SK-N-DZ (cell line): ENCODE results near the gene WIPF1.
A peak's percentile ranks its signal among the peaks of the same experiment; 100 is the strongest.

ENCODE experiments used
- DNase-seq: peaks from one replicate; pipeline ENCODE4 v3.0.0-alpha.2; 2015; ENCODE audit warnings: low spot score

WIPF1 gene

DNA sequence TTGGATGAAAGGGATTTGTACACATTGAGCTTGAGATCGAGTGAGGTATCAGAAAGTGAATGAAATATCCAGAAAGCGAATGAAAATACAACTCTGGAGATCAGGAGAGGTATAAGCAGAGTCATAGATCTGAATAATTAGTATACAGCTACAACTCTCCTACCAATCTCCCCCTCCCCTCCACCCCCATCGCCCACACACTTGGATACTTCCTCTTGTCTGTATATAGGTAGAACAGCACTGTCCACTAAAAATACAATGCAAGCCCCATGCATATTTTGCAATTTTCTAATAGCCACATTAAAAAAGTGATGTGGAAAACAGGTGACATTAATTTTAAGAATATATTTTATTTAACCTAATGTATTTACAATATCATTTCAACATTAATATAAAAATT, 23.7 kb upstream of the WIPF1 start:
- DNase-seq = no peak

DNA sequence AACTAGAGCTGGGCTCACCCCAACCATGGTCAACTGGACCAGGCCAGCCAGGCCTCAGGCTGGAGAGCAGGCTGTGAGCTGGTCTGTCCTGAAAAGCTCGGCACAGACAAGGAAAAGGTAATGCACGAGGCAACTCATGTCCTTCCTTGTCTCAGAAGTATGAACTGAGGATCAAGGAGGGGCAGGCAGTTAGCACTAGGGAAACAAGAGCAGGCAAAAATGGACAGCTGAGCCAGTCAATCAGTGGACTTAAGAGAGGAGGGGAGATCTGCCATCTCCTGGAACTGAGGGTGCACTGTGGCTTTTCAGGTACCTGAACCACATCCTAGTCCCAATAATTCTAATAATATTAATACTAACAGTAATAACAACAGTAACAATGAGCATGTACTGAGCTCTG, 20.6 kb upstream of the WIPF1 start:
- no peak for DNase-seq

DNA sequence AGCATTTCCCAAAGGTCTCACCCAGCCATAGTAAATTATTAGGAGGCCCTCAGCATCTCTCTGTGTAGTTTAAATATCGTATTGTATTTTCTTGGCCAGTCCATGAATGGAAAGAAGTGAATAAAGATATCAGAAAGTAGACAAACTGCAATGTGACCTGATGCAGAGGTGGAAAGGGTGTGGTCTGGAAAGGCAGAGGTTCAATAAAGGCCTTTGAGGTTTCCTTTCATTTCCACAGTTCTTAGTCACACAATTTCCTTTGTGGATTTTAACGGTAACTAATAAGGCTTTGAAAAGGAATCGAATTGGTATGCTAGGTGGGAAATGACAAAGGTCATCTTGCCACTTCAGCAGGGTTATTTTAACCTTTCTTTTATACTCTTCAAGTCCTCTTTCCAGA, 20.1 kb upstream of the WIPF1 start:
- DNase-seq = no peak

DNA sequence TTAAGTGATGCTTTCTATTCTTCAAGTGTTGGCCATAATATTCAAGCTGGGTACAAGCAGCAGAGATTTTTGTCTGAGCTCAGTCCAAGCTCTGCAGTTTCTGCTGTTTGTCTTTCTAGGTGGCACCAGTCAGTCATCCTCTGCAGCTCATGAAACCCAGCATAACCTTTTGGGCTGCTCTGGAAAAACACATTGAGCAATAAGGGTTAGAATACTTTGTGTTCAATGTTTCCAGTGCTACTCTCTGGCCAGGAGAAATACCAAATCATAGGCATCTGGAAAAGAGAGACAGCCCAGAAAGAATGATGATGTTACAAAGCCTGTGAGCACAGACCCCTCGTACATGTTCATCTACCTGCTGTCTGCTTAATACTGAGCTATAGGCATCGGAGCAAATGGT, 19.5 kb upstream of the WIPF1 start:
- DNase-seq = no peak

DNA sequence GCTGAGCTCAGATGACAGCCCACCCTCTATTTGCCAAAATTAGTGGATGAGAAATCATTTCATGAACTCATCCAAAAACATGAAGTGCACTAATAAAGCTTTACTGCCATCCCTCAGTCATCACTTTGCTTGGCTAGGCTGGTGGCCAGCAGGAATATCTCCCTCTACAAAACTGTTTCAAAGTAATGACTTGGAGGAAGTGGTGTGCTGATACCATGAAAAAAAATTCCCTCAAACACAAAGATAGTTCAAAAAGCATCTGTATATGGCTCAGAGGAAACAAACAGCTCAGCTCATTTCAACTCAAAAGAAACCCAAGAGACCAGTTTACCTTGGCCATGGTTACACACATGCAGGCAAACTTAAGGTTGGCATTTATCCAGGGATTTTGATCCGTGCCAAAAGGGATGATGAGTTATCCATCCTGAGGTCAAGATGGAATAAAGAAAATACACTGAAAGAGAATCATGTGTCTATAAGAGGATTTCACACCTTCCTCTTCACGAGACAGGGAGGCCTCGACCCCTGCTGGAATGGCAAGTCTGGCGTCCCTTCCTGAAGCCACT, 18.4 kb upstream of the WIPF1 start:
- no peak for DNase-seq

DNA sequence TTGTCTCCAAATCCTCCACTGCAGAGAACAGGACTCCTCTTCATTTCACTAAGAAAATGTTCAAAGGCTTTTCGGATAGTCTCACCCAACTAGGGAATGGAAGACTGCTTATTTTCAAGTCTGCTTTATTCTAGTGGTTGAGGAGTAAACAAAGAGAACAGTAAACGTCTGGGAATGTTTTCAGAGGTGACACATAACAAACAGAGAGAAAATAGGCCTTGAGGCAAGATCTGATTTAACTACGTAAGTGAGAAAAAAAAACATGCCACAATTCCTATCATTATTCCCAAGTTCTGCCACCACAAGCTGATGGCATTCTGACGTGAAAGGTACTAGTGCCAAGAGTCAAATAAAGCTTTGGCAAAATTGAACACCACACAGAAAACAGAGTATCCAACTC, 16.7 kb upstream of the WIPF1 start:
- DNase-seq = no peak

DNA sequence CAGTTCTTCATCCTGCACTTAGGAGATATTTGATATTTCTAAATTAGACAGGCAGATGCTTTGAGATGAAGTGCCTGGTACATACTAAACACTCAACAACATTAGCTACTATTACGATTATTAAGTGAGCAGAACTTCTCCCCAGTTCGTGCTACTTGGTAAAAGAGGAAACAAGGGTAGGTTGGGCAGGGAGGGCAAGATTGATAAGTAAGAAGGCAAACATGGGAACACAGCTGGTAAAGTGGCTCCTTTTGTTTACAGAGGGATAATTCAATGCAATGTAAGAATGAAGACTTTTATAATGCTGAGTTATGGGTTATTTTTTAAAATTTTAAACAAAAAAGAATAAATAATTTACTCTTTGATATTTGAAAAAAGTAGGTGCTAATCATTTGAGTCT, 15.9 kb upstream of the WIPF1 start:
- DNase-seq = no peak

DNA sequence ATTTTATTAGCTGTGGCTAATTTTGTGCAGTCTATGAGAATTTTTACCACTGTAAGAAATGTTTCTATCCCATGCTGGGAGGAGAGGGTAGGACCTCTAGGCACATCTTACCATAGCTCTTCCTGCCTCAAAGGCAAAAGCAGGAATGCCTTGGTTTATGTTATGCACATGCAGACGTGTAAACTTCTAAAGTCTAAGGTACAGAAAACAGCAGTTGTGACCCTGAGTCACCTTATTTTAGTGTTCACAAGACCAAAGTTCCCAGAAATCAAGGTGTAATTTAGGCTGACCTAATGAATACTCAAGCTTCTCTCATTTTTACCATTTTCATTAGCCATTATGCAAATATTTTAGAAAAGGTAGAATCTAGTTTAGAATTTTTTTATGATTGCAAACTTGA, 15.4 kb upstream of the WIPF1 start:
- no peak for DNase-seq

DNA sequence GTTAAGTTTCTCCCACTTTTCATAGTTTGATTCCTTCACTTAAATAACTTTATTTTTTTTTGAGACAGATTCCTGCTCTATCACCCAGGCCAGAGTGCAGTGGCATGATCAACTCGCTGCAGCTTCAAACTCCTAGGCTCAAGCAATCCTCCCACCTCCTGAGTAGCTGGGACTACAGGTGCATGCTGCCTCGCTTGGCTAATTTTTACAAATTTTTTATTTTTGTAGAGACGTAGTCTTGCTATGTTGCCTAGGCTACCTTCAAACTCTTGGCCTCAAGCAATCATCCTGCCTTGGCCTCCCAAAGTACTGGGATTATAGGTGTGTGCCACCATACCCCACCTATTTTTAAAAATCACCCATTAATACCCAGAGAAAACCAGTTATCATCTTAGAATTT, 14.2 kb upstream of the WIPF1 start:
- no peak for DNase-seq

DNA sequence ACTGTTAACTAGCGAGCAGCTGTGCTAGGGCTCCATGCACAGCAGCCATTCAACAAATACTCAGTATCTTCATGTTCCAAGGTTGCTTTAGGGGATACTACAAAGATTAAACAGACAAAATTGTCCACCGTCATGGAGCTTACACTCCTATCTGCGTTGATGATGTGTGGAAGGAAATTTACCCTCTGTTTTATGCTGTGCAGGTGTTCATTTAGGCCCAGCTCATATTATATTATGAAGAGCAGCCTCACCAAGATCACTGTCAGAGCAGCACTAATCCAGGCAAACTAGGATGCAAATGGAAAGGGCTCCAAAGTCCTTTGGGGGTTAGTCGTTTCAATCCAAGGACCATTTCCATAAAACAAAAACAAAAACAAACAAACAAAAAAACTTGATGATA, 13.4 kb upstream of the WIPF1 start:
- no peak for DNase-seq

DNA sequence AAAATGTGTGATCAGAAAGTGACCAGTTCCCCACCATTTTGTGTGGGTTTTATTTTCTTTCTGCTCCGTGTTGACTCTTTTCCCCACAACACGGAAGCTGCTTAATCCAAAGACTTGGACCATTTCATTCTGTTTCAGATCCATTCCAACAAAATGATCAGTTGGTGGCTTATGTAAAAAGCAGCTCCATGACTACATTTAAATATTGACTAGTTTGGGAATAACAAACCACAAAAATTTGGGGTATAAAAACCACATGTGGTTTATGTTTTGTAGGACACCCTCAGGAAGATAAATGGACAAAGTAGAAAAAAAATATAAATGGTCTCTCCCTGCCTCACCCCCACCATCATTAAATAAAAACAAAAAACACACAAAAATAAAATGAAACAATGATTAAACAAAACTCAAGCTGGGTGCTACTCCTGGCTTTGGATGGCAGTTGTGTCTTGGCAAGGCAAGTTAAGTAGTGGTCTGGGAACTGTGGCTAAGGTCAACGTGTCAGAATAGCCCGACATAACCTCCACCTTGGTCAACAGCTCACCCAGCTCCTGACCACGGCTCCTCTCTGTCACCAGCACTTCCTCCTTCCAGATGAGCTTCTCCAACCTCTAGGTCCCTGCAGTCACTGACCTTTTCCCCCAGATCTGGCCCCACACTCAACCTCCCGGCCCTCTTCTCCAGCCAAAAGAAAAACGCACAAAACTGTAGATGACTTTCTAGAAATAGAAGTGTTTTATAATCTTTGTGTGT, 12.8 kb upstream of the WIPF1 start:
- DNase-seq = no peak

DNA sequence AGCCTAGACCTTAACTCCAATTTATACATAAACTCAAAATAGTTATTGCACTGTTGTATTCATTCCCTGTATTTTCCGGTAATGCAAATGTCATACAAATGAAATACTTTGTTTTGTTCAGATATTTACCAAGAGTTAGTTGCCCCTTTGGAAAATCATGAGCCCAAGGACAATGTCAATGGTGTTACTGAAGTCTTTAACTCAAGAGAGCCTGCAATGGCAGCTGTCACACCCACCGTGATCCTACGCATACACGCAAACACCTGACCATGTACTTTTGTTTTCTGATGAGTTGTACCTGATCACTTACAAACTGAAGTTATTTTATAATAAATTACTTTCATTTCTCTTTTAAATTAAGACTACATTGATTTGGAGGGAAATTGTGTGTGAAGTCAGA, 11.7 kb upstream of the WIPF1 start:
- no peak for DNase-seq

DNA sequence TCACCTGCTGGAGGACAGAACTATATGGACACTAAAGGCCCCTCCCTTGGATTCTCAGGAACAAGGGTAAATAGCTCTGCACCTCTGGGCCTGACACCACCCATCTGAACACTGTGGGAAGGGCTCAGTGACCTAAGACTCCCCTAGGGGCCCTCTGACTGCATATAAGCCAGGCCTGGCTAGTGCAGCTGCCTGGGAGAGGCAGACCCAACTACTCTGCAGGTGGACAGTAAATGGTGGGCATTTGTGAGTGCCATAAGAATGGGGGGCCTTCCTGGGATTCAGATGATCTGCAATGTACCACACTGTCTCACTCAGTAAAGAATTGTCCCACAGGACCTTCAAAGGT, 11.2 kb upstream of the WIPF1 start:
- DNase-seq = no peak

DNA sequence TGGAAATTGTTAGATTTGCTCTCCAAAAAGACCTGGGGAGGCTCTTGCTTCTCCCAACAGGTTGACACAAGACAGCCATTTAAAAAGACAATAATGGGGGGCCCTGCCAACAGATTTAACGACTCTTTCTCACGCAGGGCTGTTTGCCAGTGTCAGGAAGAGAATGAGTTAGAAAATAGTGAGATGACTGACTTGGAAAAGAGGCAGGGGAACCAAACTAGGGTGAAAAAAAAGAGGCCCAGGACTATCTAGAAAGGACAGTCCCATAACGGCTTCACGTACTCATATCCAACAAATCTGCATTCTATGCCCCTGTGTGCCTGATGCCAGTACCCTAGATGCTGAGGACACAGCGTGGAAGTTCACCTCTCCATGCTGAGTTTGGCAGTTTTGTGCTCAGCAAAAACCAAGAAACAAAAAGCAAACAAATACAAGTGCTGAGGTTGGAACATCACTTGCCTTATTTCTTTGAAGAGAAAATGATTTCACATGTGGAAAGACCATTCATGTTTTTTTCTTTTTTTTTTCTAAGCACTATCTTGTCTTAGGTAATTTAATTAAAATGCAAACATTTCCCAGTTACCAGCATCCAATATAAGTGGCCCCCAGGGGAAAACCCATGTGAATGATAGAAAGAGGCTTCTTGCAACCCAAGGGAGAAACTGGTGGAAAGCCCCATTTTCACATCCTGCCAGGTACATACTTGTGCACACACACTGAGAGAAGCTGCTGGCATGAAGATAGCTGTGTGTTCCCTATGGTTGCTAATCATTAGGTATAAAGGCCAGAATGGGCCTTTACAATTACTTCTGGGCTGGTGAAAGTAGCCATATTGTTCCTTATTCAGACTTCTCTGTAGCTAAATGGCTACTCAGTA, 10.6 kb upstream of the WIPF1 start:
- DNase-seq = peak; percentile 42

DNA sequence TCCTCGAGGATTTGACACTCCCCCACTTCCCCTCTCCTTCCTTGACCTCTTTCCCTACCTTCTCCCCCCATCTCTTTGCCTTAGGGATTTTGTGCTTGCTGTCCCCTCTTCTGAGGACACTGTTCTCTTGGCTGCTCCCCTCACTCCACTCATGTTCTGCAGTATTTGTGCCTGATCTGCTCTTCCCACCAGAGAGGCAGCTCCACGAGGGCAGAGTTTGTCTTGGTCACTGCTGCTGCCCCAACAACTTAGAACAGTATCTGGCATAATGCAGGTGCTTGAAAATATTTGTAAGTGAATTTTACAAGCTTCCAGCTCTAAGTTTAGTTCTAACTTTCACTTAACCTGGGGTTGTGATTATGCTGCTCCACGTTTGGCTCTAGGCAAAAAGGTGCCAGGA, 10.0 kb upstream of the WIPF1 start:
- no peak for DNase-seq

DNA sequence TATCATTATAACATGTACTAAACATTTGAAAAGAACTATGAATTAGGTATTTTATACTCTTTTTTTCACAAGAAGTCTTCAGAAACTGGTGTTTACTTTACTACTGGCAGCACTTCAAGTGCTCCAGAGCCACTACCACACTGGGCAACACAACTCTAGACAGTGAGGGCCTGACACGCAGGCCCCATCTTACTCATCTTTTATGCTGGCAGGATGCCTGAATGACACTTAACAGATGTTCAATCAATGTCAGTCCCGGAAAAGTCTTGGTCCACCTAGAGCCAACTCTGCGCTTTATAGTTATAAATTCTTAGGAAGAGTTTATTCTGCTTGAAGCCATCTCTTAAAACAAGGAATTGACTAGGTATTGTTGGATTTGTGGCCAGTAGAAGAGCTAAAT, 8.7 kb upstream of the WIPF1 start:
- no peak for DNase-seq

DNA sequence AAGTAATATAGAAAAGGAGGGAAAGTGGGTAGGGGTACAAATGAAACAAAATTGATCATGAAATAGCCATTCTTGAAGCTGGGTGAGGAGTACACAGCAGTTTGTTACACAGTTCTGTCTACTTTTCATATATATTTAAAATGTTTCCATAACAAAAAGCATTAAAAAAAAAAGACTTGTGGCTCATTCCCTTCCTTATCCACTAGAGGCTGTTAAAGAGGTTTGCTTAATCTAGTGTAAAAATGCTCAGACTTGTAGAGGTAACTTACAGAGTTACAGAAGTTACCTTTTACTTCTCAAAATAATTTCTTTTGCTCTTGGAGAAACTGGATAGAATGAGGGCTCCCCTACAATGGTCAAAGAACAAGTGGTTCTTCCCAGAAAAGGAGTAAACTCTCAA, 8.1 kb upstream of the WIPF1 start:
- DNase-seq = no peak

DNA sequence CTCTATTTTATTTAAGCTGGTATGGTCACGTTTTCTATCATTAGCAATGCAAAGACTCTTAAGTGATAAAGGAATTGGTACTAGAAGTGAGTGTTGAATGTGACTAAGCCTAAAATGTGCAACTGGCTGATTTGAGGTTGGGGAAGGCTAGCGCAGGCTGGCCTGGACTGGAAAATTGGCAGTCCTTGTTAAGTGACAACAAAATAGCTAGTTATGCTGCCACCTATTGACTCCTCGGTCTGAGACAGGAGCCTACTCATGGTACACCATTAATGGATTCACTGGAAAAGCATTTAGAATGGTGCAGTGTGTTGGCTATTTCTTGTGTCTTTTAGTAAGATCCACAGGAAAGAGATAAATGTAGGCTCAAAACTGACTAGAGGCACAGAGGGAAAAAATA, 5.7 kb upstream of the WIPF1 start:
- peak; percentile 38 for DNase-seq

DNA sequence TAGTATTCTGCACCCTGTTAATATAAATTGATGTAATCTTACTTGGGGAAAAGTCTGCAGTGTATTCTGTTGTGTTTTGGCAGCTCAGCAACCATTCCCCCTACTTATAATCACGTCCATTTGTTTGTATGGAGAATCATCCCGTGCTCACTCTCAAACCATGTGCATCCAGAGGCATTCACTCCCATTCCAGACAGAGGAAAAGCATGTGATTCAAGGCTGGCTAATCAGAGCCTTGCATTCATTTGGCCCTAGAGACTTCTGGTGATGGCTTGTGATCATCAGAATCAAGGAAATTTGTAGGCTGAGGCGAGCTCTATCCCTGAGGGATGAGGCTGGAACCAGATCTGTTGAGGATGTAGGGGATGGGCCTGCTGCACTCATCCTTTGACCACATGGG, 5.1 kb upstream of the WIPF1 start:
- DNase-seq = no peak

DNA sequence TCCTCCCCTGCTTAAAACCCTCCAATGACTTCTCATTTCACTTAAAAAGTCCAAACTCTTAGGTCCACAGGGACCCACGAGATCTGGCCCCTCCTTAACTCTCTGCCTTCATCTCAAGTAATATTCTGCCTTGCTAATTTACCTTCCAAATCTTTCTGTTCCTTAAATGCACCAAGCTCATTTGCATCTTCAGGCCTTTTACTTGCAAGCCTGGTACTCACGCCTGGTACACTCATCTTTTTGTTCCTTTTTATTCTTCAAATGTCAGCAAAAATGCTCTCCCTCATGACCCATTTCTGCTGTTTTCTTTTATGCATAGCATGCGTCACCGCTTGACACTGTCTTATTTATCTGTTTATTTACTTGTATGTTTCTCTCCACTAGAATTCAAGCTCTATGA, 2.7 kb upstream of the WIPF1 start:
- no peak for DNase-seq

DNA sequence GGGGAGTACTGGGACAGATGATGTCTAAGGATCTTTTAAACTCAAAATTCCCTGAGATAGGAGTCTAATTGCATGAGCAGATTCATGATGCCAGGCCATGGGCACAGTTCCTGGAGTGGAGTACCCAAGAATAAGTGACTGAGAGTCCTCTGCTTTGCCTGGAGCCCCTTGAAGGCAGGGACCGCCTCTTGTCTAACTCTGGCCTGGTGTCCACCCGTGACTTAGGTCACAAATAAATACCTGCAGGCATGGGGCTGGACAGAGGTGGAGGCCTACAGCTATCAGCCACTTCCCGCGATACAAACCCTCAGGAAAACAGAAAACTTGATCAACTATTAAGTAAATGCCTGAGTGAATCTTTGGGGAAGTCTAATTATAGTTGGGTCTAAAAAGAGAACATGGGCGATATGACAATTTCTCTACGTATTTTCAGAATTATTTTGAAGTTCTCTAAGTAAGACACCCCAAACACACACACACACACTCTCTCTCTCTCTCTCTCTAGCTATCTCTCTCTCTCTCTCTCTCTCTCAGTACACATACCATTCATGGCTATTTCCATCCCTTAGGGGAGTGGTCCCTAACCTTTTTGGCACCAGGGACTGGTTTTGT, 1.8 kb upstream of the WIPF1 start:
- no peak for DNase-seq

DNA sequence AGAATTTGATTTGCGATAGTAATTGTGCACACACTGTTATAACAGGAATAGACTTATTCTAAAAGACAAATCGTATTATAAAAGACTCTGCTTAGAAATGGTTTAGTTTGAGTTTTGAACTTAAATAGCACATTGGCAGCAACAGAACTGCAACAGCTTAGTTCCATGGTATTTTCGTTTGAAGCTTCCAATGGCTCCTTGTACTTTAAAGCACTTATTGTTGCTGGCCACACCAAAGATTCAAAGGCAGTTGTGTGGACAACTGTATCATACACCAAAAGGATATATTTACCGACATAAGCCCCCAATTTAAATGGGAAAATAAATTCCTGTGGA, 627 bp downstream of the WIPF1 start:
- no peak for DNase-seq

DNA sequence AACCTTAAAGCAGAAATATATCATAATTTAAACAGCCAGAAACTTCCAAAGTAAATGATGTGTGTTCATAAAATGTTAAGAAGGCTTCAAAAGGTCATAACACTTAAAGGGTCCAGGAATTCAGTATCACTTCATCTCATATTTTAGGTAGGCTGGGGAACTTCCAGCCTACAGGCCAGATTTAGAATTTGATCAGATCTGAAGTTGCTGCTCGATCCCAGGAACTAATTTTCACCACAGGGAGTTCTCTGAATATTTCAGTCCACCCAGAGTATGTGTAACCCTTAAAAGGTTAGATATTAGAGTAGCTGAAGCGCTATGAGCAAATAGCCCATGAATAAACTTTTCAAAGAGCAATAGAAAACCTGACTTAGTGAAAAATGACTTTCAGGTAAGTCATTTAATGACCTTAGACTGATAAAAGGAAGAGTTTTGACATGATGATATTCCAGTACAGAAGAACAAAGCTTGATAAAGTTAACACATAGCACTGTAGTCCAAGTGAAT, 1.7 kb downstream of the WIPF1 start:
- no peak for DNase-seq
